KOPT-K1 (cell line): ENCODE measurements around the gene PDE4D.

Experiments
- H3K27ac ChIP-seq: fragments of 200-600 bp; sonication (generic); 2 replicates; pipeline ENCODE4 v1.5.1; 2016; ENCODE audit warnings: antibody characterized with exemption, mild to moderate bottlenecking, low read depth, low read length; ENCODE audit not compliant: poor library complexity, severe bottlenecking
- H3K36me3 ChIP-seq: fragments of 200-600 bp; sonication (generic); 2 replicates; pipeline ENCODE4 v1.5.1; 2017; ENCODE audit warnings: antibody characterized with exemption, mild to moderate bottlenecking, low read length, moderate library complexity; ENCODE audit not compliant: insufficient read depth
- H3K9me3 ChIP-seq: fragments of 200-600 bp; sonication (generic); 2 replicates; pipeline ENCODE4 v1.5.1; 2017; ENCODE audit warnings: antibody characterized with exemption, low read length, mild to moderate bottlenecking; ENCODE audit not compliant: insufficient read depth, poor library complexity, severe bottlenecking

PDE4D gene

GRCh38 chr5:59027145-59027907 is 866.2 kb downstream of the PDE4D start:
- Histone ChIP-seq H3K27ac (no peak overlapping the region), H3K36me3 (peaks cover 44% of the 10 kb centered on the region), H3K9me3 (peaks cover 20% of the 10 kb centered on the region)

DNA sequence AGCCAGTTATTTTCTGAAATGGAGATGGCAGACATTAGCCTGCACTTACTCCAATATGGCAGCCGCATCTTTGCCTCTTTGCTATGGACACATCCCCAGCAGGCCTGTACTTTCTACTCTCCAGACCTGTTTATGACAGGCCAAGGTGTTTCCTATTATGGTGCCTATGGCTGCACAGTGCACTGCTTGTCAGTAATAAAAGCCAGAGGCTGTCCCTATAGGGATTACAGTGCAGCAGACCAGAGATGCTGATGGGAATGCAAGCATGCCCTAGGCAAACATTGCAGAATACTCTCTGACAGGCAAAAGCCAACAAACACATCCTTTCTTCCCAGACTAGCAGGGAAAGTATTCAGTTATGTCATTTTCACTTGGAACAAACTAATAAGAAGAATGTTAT is 867.8 kb downstream of the PDE4D start:
- H3K36me3 ChIP-seq: peaks cover 41% of the 10 kb centered on the region
- H3K27ac ChIP-seq: no peak overlapping the region
- peaks cover 20% of the 10 kb centered on the region for H3K9me3 ChIP-seq

DNA sequence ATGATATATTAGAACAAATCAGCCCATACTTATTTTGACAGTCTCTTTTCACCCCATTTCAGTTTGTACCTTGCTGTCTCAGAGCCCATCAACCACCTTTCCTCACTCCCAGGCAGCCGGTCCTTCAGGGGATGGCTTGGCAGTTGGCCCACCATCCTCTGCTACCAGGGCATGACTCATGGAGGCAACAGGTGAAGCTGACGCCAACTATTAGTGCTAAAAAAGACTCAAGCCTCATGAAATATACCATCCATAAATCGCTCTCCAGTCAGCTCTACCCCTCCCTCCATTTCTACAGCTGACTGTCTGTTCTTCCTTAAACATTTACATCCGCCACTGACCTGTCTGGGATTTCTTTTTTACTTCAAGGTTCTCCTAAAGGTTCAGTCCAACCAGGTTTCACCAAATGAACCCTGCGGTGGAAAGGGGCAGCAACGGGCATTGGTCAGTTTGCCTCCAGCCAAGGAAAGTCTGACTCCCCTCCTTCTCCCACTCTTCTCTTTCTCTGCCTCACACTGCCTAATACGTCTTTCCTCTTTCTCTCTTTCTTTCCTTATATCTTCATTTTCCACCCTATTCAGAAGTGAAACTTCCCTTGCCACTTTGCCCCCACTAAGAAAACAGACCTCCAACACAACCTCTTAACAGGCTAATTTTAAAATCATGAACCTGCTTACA is 871.5 kb downstream of the PDE4D start:
- no peaks in the 10 kb centered on the region for H3K9me3 ChIP-seq
- no peak overlapping the region for H3K27ac ChIP-seq
- peaks cover 22% of the 10 kb centered on the region for H3K36me3 ChIP-seq

GRCh38 chr5:59021286-59021673 is 872.2 kb downstream of the PDE4D start:
- H3K36me3 ChIP-seq: peaks cover 19% of the 10 kb centered on the region
- no peaks in the 10 kb centered on the region for H3K9me3 ChIP-seq
- no peak overlapping the region for H3K27ac ChIP-seq

- Histone ChIP-seq H3K9me3 (peaks cover 2% of the 10 kb centered on the region), H3K36me3 (peaks cover 14% of the 10 kb centered on the region), H3K27ac (no peak overlapping the region)
Observed at GRCh38 chr5:59020611-59021285, 872.8 kb downstream of the PDE4D start.

DNA sequence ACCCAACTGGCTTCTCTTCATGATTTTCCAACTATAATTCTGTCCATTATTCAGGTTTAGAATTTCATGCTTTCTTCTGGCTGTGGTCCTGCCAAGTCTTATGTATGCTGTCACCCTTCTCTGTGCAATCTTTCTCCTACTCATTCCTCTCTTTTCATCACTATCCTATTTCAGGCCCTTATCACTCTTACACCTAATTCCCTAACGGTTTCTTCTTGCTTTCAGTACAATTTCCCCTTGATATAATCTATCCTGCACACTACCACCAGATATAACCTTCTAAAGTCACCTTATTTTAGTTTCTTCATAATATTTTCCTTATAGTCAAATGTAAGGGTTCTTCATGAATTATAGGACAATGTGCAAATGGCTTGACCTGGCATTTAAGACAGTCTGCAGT is 874.4 kb downstream of the PDE4D start:
- Histone ChIP-seq H3K36me3 (peaks cover 5% of the 10 kb centered on the region), H3K27ac (no peak overlapping the region), H3K9me3 (peaks cover 4% of the 10 kb centered on the region)

GRCh38 chr5:59016925-59017324 is 876.6 kb downstream of the PDE4D start:
- peaks cover 4% of the 10 kb centered on the region for H3K9me3 ChIP-seq
- peaks cover 5% of the 10 kb centered on the region for H3K36me3 ChIP-seq
- H3K27ac ChIP-seq: no peak overlapping the region

DNA sequence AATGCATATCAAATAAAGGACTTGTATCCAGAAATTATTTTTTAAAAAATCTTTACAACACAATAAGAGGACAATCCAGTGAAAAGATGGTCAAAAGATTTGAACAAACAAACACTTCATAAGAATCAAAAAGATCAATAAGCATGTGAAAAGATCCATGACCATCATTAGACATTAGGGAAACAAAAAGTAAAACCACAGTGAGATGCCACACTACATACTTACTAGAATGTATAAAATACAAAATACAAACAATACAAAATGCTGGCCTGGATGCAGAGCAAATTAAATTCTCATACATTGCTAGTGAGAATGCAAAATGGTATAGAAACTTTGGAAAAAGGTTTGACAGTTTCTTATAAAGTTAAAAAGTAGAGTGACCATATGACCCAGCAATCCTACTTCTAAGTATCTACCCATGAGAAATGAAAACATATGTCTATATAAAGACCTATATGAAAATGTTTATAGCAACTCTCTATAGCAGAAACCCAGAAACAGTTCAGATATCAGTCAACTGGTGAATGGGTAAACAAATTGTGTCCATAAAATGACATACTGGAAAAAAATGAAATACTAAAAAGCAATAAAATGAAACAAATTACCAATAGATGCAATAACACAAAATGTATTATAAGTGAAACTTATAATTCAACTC is 884.6 kb downstream of the PDE4D start:
- Histone ChIP-seq H3K27ac (no peak overlapping the region), H3K36me3 (no peaks in the 10 kb centered on the region; the same call in 1 of the 2 replicates), H3K9me3 (no peaks in the 10 kb centered on the region)

DNA sequence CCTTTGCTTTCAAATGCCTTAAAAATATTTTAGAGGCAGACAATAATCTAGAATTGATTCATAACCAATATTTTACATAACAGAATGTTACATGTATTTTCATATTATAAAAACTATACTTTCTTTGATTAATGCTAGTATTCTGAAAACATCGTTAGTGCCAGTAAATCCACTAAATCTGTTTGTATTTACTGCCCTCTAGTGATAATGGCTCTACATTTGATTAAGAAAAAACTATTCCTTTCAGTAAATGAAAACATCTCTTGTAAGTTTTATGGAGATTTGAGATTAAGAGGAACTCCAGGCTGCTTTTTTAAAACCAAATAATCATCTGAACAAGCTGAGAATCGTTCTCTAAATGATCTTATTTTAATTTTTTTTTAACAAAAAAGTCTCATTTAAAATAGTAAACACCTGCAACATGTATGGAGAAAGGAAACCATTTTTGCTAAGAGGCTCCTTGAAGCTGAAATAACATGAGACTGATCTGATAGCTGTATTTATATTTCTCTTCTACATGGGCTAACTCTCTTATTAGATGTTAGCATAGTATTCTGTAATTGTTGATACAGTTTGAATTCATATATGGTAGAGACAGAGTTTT is 886.0 kb downstream of the PDE4D start:
- Histone ChIP-seq H3K9me3 (no peaks in the 10 kb centered on the region), H3K27ac (no peak overlapping the region), H3K36me3 (no peaks in the 10 kb centered on the region; the same call in 1 of the 2 replicates)

DNA sequence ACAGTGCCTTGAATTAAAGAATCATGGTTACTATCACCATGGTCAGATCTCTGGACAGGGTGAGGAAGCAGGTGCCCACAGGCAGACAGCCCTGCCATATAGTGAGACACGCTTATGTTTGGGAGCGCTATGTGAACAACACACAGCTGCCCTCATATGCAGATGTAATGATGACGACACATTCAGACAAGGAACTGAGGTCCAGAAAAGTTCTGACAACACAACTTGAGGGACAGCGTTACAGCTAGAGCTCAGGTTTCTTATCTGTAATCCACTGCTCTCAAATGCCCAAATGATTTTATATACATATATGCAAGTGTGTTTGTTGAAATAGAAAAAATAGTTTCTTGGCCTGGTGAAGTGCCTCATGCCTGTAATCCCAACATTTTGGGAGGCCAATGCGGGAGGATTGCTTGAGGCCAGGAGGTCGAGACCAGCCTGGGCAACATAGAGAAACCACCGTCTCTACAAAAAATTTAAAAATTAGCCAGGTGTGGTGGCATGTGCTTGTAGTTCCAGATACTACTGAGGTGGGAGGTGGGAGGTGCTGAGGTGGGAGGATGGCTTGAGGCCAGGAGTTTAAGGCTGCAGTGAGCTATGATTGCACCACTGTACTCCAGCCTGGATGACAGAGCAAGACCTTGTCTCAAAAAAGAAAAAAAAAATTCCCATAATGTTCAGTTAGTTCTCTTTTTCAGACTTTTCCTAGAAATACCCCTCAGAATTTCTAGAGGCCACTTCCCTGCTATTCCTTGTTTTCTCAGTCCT is 887.4 kb downstream of the PDE4D start:
- Histone ChIP-seq H3K27ac (no peak overlapping the region), H3K36me3 (no peaks in the 10 kb centered on the region; the same call in 1 of the 2 replicates), H3K9me3 (no peaks in the 10 kb centered on the region)

GRCh38 chr5:59003641-59004040 is 889.9 kb downstream of the PDE4D start:
- Histone ChIP-seq H3K36me3 (no peaks in the 10 kb centered on the region), H3K9me3 (no peaks in the 10 kb centered on the region), H3K27ac (no peak overlapping the region)

GRCh38 chr5:59003124-59003523 is 890.4 kb downstream of the PDE4D start:
- Histone ChIP-seq H3K9me3 (no peaks in the 10 kb centered on the region), H3K27ac (no peak overlapping the region), H3K36me3 (no peaks in the 10 kb centered on the region)

DNA sequence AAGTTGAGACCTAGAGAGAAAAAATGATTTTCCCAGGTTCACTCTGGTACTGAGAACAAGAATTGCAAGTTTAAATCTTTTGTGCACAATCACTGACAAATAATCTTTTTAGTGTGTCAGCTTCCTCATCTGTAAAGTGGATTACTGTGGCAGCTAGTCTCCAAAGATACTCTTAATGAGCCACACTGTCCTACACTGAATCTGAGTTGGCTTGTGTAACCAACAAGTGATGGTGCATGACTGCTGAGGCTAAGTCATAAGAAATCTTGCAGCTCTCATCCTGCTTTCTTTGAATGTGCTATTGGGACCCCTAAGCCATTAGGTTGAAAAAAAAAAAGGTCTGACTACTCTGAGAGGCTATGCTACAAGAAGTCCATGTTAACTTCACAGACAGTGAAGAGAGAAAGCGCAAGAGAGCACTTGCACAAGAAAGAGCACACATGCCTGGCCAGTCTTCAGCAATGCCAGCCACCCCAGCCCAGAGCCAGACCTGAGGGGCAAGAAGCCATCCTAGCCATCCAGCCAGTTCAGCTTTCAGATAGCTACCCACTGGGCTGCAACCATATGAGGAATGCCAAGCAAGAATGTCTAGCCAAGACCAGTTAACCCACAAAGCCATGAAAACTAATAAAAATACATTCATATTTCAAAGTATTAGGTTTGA is 891.2 kb downstream of the PDE4D start:
- no peak overlapping the region for H3K27ac ChIP-seq
- H3K9me3 ChIP-seq: no peaks in the 10 kb centered on the region
- no peaks in the 10 kb centered on the region for H3K36me3 ChIP-seq

GRCh38 chr5:59001716-59002115 is 891.8 kb downstream of the PDE4D start:
- H3K9me3 ChIP-seq: no peaks in the 10 kb centered on the region
- H3K36me3 ChIP-seq: no peaks in the 10 kb centered on the region
- no peak overlapping the region for H3K27ac ChIP-seq
